ENCODE data around the gene CKS2.
"Not testable (repeated sequence)": the region's sequence is repeated elsewhere in the genome, so short reads cannot be mapped to it uniquely, and the experiment has no call there.

Gene CKS2

DNA sequence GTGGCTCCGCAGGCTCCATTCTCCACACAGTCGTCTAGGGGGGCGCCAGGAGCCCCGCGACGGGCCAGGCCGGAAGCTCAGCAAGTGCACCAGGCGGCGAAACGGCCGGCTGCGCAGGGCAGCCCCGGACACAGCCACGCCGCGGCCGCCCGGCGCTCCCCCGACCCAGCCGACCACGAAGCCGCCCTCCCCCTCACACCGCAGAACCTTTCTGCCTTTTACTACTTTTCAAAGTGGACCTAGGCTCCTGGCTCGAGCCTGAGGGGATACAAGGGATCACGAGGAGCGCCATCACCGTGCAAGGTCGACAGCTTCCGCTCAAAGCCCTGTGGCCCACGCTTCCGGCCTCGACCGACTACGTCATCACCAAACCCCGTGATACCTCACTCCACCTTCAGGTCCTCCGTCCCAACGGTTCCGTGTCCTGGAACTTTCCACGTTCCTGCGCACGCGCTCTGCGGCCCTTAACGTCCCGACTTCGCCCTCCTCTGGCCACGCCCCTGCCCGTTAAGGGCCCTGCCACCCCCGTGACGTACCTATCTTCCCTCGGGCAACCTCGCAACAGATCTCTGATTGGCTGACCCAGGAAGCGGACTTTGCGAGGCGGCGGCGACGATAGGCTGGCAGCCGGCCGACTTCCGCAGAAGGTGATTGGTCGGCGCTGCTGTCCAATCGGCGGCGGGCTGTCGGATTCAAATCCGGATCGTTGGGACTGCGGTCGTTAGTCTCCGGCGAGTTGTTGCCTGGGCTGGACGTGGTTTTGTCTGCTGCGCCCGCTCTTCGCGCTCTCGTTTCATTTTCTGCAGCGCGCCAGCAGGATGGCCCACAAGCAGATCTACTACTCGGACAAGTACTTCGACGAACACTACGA, at the start of gene CKS2:
Gene CKS2, plus strand, starts transcription at position 721 of the 871 bp plus-strand sequence. Its CDS starts 98 bp downstream, at position 819.
- peak; percentile 99 for DNase-seq (ENCODE audit: low read depth)

DNA sequence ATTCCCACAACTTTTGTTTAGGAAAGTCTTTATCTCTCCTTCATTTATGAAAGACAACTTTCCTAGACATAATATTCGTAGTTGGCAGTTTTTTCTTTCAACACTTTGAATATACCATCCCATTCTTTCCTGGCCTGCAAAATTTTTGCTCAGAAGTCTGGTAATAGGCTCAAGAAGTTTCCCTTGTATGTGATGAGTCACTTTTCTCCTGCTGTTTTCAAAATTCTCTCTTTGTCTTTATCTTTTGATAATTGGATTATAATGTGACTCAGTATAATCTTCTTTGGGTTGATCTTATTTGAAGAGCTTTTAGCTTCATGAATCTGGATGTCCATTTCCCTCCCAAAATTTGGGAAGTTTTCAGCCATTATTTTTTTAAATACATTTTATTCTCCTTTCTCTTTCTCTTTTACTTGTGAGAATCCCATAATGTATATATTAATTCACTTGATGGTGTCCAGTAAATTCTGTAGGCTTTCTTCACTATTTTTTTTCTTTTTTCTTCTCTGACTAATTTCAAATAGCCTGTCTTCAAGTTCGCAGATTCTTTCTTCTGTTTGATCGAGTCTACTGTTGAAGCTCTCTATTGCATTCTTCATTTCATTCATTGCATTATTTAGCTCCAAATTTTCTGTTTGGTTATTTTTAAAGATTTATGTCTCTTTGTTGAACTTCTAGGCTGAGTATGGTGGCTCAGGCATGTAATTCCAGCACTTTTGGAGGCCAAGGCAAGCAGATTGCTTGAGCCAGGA, 37.3 kb upstream of the CKS2 start:
- DNase-seq (ENCODE audit: low read depth), result no peak

- no peak for DNase-seq (ENCODE audit: low read depth)
Observed at GRCh38 chr9:89274838-89275237, 36.2 kb upstream of the CKS2 start.

DNA sequence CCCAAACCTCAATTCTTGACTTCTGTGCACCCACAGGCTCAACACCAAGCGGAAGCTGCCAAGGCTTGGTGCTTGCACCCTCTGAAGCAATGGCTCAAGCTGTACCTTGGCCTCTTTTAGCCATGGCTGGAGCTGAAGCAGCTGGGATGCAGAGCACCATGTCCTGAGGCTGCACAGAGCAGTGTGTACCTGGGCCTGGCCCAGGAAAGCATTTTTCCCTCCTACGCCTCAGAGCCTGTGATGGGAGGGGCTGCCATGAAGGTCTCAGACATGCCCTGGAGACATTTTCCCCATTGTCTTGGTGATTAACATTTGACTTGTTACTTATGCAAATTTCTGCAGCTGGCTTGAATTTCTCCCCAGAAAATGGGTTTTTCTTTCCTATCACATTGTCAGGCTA, 35.0 kb upstream of the CKS2 start:
- DNase-seq (ENCODE audit: low read depth), result not testable (repeated sequence)

- no peak for DNase-seq (ENCODE audit: low read depth)
Observed at GRCh38 chr9:89277043-89277442, 34.0 kb upstream of the CKS2 start.

- no peak for DNase-seq (ENCODE audit: low read depth)
Observed at GRCh38 chr9:89277454-89277853, 33.5 kb upstream of the CKS2 start.

GRCh38 chr9:89278551-89278950, 32.4 kb upstream of the CKS2 start:
- no peak for DNase-seq (ENCODE audit: low read depth)

- no peak for DNase-seq (ENCODE audit: low read depth)
Observed at GRCh38 chr9:89278997-89279739, 31.8 kb upstream of the CKS2 start.

DNA sequence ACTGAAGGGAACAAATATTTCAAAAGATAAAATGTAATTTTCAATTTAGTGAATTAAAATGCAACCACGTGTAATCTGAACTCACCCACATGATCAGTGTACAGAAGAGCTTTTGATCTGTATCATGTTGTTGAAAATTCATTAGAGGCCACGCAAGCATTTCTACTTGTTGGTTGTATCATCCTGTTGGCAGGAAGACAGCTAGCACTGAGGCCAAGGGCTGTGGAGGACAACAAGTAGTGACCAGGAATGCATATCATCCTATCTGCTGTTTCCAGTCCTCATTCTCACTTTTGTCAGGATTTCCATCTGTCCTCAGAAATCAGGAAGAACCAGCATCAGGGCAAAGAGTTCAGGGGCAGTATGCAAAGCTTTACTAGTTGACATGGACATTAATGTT, 29.9 kb upstream of the CKS2 start:
- no peak for DNase-seq (ENCODE audit: low read depth)

- not testable (repeated sequence) for DNase-seq (ENCODE audit: low read depth)
Observed at GRCh38 chr9:89282248-89282968, 28.6 kb upstream of the CKS2 start.

DNA sequence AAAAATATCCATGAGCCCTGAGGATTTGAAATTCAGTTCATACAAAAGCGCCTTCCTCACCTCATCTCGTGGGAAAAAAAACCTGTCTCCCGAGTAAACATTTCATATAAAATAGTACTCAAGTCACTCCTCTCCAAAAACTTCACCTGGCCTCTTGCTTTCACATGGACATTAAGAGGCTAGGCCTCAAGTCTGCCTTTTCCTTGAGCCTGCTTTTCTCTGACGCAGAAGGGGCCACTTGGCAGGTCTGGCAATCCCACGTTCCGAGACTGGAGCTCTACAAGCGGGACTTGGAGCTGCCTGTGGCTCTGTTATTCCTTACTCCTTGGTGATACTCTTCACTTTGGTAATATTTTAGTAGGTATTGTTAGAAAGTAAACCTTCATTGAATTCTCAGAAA, 26.9 kb upstream of the CKS2 start:
- DNase-seq (ENCODE audit: low read depth), result no peak

DNA sequence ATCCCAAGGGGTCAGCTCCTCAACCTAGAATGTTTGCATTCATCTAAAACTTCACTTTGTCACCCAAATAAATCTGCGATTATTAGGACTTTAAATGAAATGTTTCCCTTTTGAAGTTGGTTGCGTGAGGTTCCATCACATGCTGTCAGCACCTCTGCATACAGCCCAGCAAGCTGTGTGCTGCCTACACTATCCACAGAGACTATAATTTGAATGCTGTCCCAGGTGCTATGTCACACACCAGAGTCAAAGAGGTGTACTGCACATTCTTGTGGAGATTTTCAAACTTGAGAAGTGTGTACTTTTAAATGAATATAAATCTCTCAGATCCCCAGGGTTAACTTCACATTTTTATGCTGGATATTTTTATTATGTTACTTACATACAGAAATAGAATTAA, 19.3 kb upstream of the CKS2 start:
- DNase-seq (ENCODE audit: low read depth), result no peak

DNA sequence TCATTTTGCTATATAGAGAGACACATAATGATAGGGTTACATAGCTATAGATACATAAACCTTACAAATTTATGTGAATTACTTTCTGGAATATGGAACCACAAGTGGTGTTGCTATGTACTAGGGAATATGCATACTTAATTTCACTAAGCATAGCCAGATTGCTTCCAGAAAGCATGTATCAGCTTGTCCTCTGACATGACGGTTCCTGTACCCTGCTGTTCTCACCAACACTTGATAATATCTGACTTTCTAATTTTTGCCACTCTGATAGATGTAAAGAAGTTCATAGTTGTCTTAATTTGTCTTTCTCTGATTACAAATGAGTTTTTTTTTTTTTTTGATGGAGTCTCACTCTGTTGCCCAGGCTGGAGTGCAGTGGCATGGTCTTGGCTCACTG, 18.0 kb upstream of the CKS2 start:
- no peak for DNase-seq (ENCODE audit: low read depth)

DNA sequence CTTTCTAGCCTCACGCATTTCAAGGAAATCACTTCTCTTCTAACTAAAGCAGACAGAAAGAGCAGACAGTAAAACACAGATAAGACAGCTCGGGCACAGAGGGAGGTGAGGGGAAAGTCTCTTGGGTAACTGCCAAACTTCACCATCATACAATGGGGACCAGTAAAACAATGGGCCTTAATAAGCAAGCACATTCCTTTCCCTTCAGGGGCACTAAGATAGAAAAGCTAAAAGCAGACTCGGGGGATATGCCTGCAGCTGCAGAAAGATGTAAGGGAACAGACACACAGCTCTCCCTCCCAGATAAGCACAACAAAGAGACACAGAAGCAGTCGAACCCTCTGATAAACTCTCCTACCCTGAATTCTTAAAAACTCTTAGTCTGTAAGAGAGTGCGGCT, 15.6 kb upstream of the CKS2 start:
- DNase-seq (ENCODE audit: low read depth), result no peak

DNA sequence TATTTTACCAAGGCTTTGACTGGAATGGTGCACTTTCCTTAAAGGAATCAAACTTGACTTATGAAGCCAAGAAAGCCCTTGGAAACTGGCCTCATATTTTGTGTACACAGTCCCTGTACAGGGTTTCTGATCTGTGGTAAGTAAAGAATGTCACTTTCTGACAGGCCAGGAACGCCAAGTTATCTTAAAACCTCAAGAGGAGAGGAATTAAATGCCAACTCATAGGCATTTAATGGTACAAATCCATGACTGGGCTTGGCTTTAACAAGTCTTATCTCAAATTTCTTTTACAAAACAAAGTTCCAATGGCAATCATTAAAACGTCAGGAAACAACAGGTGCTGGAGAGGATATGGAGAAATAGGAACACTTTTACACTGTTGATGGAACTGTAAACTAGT, 9.0 kb upstream of the CKS2 start:
- DNase-seq (ENCODE audit: low read depth), result not testable (repeated sequence)

GRCh38 chr9:89304020-89304833, 6.8 kb upstream of the CKS2 start:
- no peak for DNase-seq (ENCODE audit: low read depth)

DNA sequence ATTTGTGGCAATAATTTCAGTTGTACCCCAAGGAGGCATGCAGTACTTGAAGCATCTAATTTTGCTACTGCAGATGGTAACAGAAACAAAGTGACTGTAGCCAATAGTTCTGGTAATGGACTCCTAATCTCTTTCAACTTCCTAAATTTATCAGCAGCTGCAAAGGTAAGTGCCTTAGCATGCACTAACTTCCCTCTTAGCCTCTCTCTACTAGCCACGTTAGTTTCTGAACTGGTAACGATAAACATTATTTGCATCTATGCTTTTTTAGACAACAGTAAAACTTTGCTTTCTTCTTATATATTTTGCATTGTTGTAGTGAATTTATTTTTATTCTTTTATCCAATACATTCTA, 6.2 kb upstream of the CKS2 start:
- DNase-seq (ENCODE audit: low read depth), result no peak

DNA sequence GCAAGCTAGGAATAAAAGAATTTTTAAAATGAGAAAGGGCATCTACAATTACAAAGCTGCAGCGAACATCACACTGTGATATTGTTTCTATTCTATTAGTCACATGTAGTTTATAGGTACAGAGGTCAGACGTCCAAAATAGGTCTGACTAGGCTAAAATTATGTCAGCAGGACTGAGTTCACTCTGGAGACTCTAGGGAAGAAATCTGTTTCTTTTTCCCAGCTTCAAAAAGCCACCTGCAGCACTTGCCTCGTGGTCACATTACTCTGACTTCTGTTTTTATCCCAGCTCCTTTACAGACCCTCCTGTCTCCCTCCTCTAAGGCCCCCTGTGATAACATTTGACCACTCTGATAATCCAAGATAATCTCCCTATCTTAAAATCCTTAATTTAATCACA, 5.1 kb upstream of the CKS2 start:
- no peak for DNase-seq (ENCODE audit: low read depth)

GRCh38 chr9:89309166-89309565, 1.8 kb upstream of the CKS2 start:
- no peak for DNase-seq (ENCODE audit: low read depth)

DNA sequence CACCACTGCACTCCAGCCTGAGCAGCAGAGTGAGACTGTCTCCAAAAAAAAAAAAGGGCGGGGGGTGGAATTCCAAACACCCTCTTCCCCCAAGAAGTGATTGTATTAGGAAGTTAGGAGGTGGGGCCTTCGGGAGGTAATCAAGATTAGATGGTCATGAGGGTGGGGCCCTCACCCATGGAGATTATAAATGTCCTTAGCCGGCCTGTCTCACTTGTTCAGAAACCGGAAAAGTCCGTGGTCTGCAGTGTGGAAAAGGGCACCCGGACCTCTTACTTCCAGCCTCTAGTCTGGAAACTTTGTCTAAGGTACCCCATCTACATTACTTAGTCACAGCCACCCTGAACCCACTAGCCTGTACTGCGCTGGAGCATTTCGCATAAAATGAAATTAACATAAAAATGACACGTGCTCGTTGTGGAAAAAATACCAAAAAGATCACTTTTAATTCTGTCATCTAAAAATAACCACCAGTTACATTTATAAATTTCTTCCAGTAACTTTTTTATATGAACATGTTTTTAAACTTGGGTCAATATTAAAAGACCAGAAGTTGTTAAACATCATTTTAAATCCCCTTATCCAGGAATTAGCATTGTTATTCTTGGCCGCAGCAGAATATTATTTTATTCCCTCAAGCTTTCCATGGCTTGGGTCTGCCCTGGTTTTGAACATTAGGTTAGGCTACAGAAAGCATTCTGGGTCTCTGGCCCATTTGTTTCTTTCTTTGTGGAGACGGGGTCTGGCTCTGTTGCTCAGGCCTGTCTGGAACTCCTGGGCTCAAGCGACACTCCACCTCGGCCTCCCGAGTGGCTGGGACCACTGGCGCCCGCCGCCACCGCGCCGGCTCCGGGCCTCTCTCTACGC, 1.2 kb upstream of the CKS2 start:
- DNase-seq (ENCODE audit: low read depth), result no peak

Measured in stimulated activated CD8-positive, alpha-beta memory T cell treated with anti-CD3 and anti-CD28 coated beads, Interleukin-15, amount 100 ng/mL, for 1 hour (primary cell).